Cardiac muscle cell (in vitro differentiated cells and primary cell): ENCODE data around the gene MSX2. TPM values are rescaled to one million over a fixed set of nuclear protein-coding genes. Genes with fewer than 3 reads are reported as not detected.

Experiments used
- DNase-seq, 2 donors: peaks; one replicate each; pipeline versions ENCODE4 v3.0.0 to v3.0.0-alpha.2; 2010 to 2017; ENCODE audit warnings: low read depth in 1 of 2, low spot score in 1 of 2
- H3K27ac ChIP-seq: fragments of 200-600 bp; sonication (generic); 2 replicates; pipeline ENCODE4 v1.5.1; 2016
- H3K27me3 ChIP-seq: fragments of 200-600 bp; sonication (generic); 2 replicates; pipeline ENCODE4 v1.6.0; 2016; ENCODE audit warnings: control low read depth
- H3K36me3 ChIP-seq: fragments of 200-600 bp; sonication (generic); 2 replicates; pipeline ENCODE4 v1.5.1; 2016; ENCODE audit warnings: control low read depth
- H3K4me1 ChIP-seq: fragments of 200-600 bp; sonication (generic); 2 replicates; pipeline ENCODE4 v1.8.1; 2017; ENCODE audit warnings: low read depth, mild to moderate bottlenecking, mixed run types
- H3K4me3 ChIP-seq: fragments of 200-600 bp; sonication (generic); 2 replicates; pipeline ENCODE4 v1.5.1; 2016; ENCODE audit warnings: mild to moderate bottlenecking
- H3K9me3 ChIP-seq: fragments of 200-600 bp; sonication (generic); 2 replicates; pipeline ENCODE4 v1.5.1; 2017; ENCODE audit warnings: low read depth, mild to moderate bottlenecking, control low read depth
- polyA plus RNA-seq: library from polyadenylated mRNA; unstranded; fragments of >200 nt; fragmentation: Nextera tagmentation; extraction: Ambion mirVana; gene quantifications from 2 replicates; pipeline ENCODE4 v1.2.1, GENCODE V29; 2016
- total RNA-seq: library from RNA; depleted of rRNA; stranded (reverse); fragments of >200 nt; gene quantifications from 2 replicates; pipeline ENCODE4 v1.2.3, GENCODE V29; 2016
- TF ChIP-seq, protein P1 (sequence below): IDR thresholded peaks from 2 replicates; pipeline ENCODE4 v1.5.1; 2012; ENCODE audit warnings: low read depth, mild to moderate bottlenecking, low read length

Gene MSX2
- total and polyA plus RNA-seq, 2 experiments from 2014 or later, result 104 to 123 TPM

DNA sequence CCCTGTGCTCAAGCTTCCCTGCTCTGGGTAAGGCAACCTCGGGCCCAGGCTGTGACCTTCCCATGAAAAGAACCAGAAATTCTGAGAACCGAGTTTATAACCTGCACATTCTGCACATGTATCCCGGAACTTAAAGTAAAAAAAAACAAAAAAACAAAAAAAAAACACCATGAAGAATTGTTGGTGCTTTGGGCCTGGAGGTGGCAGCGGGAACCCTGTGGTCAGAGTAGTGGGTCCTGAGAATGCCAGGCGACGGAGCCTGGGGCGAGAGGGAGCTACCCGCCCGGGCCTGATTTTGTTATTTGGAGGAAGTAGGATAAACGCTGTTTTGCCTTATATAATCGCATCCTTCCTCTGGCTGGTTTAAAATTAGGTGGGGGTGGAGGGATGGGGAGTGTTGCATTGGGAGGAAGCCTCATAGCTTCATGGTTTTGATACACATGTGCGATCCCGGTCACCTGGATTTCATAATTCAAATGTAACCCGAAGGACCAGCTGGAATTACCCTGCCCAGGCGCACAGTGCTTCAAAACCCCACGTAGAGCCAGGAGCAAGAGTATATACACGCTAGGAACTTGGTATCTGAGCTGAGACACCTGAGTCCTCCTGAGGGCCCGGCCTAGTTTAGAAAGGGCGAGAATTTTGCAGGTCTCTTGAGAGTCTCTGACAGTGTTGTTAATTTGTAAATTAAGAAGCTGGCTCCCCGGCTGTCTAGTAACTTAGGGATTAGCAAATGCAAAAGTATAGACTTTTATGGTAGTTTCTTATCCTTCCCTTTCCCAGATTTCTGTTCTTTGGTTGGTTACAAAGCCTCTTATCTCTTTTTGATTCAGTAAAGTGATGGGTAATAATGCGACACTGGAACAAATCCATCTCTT is 2.8 kb downstream of the MSX2 start:
- H3K36me3 ChIP-seq, result peaks cover 13% of the 10 kb centered on the region
- TF ChIP-seq, protein P1, sequence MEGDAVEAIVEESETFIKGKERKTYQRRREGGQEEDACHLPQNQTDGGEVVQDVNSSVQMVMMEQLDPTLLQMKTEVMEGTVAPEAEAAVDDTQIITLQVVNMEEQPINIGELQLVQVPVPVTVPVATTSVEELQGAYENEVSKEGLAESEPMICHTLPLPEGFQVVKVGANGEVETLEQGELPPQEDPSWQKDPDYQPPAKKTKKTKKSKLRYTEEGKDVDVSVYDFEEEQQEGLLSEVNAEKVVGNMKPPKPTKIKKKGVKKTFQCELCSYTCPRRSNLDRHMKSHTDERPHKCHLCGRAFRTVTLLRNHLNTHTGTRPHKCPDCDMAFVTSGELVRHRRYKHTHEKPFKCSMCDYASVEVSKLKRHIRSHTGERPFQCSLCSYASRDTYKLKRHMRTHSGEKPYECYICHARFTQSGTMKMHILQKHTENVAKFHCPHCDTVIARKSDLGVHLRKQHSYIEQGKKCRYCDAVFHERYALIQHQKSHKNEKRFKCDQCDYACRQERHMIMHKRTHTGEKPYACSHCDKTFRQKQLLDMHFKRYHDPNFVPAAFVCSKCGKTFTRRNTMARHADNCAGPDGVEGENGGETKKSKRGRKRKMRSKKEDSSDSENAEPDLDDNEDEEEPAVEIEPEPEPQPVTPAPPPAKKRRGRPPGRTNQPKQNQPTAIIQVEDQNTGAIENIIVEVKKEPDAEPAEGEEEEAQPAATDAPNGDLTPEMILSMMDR, result no peak
- H3K27ac ChIP-seq, result no peak overlapping the region
- peak overlapping the region; percentile 85 for H3K4me3 ChIP-seq
- DNase-seq, result no peak
- H3K4me1 ChIP-seq, result peaks cover 58% of the 10 kb centered on the region
- H3K9me3 ChIP-seq, result no peaks in the 10 kb centered on the region
- peaks cover 30% of the 10 kb centered on the region for H3K27me3 ChIP-seq

DNA sequence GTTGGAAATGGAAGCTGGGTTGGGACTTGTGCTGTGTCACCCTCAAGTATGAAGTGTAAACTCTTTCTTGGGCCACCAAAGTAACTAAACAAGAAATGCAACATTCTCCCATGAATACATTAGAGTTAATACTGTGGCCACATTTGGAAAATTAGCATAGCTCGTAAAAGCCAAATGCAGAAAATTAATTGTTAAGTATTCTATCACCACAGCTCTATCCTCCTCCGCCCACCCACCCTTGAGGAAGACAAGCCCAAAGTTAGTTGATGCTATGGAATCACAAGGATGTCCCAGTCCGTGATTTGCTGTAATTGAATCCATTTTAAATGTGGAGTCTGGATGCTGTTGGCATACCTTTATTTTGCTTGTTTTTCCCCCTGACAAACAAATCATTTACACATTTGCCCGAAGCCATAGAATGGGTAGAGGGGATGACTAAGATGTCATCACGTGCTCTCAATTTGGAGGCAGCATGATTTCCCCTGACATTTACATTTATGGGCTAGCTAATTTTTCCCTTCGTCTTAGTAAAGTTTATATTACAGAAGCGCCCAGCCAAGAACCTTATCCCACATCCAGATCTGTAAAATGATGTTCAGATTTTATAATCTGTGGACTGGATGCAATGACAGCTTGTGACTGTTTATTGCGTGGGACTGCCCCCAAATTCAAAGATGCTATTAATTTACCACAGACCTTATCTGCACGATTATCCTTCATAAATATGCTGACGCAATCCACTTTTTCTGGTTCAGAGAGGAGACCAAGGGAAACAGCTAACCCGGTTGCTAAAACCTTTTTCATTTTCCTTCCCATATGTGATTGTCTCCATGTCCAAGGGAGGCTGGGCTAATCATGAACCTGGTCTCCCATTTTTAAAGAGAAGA is 3.7 kb downstream of the MSX2 start:
- H3K4me1 ChIP-seq, result peaks cover 51% of the 10 kb centered on the region

GRCh38 chr5:174729075-174729680 is 4.8 kb downstream of the MSX2 start:
- H3K27ac ChIP-seq, result no peak overlapping the region
- H3K36me3 ChIP-seq, result peaks cover 13% of the 10 kb centered on the region
- H3K4me3 ChIP-seq, result no peak overlapping the region
- TF ChIP-seq, protein P1, result no peak
- H3K27me3 ChIP-seq, result peaks cover 41% of the 10 kb centered on the region
- H3K4me1 ChIP-seq, result peaks cover 54% of the 10 kb centered on the region
- H3K9me3 ChIP-seq, result no peaks in the 10 kb centered on the region
- DNase-seq, result no peak

More for the DNA sequence above, 3.7 kb downstream of the MSX2 start:
- Histone ChIP-seq H3K4me3 (peak overlapping the region; percentile 85), H3K9me3 (no peaks in the 10 kb centered on the region), H3K27me3 (peaks cover 32% of the 10 kb centered on the region), H3K36me3 (peaks cover 13% of the 10 kb centered on the region), H3K27ac (no peak overlapping the region)
- TF ChIP-seq, protein P1, result no peak
- DNase-seq, result no peak

- Histone ChIP-seq H3K36me3 (peaks cover 13% of the 10 kb centered on the region), H3K27ac (no peak overlapping the region), H3K27me3 (peaks cover 55% of the 10 kb centered on the region), H3K9me3 (no peaks in the 10 kb centered on the region), H3K4me1 (peaks cover 62% of the 10 kb centered on the region), H3K4me3 (peak overlapping the region; percentile 11)
- DNase-seq, result peak in 1 of 2 donors; percentile 60
- TF ChIP-seq, protein P1, result no peak
Observed at GRCh38 chr5:174731214-174732035, 7.0 kb downstream of the MSX2 start.
